ENCODE measurements around the gene FSTL5.

- TF ChIP-seq, protein P1, sequence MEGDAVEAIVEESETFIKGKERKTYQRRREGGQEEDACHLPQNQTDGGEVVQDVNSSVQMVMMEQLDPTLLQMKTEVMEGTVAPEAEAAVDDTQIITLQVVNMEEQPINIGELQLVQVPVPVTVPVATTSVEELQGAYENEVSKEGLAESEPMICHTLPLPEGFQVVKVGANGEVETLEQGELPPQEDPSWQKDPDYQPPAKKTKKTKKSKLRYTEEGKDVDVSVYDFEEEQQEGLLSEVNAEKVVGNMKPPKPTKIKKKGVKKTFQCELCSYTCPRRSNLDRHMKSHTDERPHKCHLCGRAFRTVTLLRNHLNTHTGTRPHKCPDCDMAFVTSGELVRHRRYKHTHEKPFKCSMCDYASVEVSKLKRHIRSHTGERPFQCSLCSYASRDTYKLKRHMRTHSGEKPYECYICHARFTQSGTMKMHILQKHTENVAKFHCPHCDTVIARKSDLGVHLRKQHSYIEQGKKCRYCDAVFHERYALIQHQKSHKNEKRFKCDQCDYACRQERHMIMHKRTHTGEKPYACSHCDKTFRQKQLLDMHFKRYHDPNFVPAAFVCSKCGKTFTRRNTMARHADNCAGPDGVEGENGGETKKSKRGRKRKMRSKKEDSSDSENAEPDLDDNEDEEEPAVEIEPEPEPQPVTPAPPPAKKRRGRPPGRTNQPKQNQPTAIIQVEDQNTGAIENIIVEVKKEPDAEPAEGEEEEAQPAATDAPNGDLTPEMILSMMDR (IDR thresholded peaks at IDR 0.05) = no peak
- TF ChIP-seq POLR2A (IDR thresholded peaks at IDR 0.05) (no peak), EP300 (IDR thresholded peaks at IDR 0.05) (no peak)
These were observed 146.8 kb downstream of the FSTL5 start for GRCh38 chr4:162016991-162017390.
